ENCODE results near the gene JAG1.
"Not testable (repeated sequence)": the region's sequence is repeated elsewhere in the genome, so short reads cannot be mapped to it uniquely, and the experiment has no call there.

Gene JAG1

GRCh38 chr20:10621149-10621548, 52.6 kb downstream of the JAG1 start:
- no peak for DNase-seq (ENCODE audit: extremely low spot score, insufficient read length, low read depth)
- FAIRE-seq = no peak

- no peak for FAIRE-seq
- DNase-seq (ENCODE audit: extremely low spot score, insufficient read length, low read depth) = no peak
These were observed 54.4 kb downstream of the JAG1 start for GRCh38 chr20:10619427-10619826.

DNA sequence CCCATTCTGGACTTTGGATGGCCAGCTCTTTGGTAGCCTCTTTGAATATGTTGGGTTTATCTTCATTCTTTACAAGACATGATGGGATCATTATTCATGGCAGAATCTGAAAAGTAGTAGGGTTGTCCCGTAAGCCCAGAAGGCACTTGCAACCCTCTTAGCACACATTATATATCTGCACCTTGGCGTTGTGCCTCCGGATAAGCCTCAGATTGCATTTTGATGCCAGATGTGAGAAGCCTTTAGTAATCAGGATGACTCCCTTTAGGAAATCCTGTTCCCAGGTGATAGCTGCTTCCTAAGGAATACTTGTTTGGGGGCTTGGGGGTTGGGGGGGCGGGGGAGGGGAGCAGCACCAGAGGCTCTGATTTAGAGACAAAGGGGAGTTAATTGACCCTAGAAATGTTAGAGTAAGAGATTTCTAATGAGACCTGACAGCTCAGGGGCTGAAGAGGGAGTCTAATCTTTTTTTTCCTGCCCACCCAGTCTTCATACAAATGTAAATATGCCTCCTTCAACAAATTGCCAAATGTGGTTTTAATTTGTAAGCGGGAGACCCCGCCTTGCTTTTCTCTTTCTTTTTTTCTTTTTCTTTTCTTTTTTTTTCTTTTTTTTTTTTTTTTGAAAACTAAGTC, 55.1 kb downstream of the JAG1 start:
- no peak for DNase-seq (ENCODE audit: extremely low spot score, insufficient read length, low read depth)
- no peak for FAIRE-seq

GRCh38 chr20:10617549-10618133, 56.2 kb downstream of the JAG1 start:
- FAIRE-seq; DNase-seq (ENCODE audit: extremely low spot score, insufficient read length, low read depth): not testable (repeated sequence)

DNA sequence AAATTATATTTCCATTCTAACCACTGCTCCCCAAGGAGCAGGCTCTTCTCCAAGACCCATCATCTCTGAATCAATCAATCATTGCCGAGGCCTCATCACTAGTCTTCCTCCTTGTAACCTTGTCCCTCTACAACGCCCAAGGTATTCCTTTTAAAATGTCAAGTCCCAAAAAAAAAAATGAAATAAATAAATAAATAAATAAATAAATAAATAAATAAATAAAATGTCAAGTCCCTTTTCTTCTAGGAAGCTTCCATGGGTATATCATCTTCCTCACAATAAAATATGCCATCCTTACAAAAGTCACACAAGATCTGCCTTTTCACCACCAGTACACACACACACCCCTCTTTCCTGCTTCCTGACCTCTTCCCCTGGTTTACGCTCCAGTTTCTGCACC, 57.6 kb downstream of the JAG1 start:
- FAIRE-seq = no peak
- DNase-seq (ENCODE audit: extremely low spot score, insufficient read length, low read depth) = no peak

- no peak for FAIRE-seq
- no peak for DNase-seq (ENCODE audit: extremely low spot score, insufficient read length, low read depth)
These were observed 59.9 kb downstream of the JAG1 start for GRCh38 chr20:10613911-10614310.

DNA sequence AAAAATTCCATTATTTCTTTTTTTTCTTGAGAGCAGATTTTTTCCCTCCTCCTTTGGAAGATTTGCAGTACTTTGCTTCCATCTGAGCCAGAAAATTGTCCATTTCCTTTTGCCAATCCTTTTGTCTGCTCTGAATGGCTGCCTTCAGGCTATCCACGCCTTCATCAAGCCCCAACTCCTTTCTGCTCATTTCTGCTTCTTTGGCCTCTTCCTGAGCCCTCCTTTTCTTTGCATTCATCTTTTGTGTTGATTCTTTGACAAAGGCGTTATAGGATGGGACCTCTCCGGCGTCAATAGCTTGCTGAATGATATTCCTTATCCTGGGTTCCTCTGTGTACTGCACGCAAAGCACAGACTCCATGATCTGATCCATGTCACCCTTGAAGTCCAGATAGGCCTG, 60.4 kb downstream of the JAG1 start:
- DNase-seq (ENCODE audit: extremely low spot score, insufficient read length, low read depth); FAIRE-seq: not testable (repeated sequence)

DNA sequence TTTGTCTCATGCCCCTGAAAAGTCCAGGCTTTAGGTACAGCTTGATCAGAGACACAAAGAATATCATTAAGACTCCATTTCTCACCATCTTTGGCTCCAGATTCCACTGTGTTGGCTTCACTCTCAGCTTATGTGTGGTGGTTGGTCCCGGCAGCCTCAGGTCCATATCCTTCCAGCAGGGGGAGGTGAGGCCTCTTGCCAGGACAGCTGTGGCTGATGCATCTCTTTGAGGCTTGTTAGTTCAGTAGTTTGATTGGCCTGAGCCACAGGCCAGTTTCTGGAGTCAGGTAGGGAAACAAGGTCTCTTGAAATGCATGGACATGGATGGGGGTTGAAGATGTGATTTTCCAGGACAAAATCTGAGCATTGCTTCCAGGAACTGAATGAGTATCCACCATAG, 62.4 kb downstream of the JAG1 start:
- DNase-seq (ENCODE audit: extremely low spot score, insufficient read length, low read depth) (no peak), FAIRE-seq (no peak)

DNA sequence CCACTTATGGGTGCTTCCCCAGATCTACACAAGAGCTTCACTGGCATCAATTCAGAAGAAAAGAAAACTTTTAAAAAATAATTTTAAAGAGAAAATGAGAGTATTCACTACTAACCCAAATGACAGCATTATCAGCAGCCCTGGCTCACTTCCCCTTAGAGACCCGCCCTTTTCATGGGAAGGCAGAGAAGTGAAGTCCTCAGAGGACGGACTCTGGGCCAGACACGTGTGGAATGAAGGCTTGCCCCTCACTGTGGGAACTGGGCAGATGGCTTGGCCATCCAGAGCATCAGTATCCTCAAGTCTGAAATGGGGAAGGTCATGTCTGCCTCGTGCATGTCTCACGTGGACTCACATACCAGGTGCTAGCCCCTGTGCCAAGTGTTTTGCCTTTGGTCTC, 63.5 kb downstream of the JAG1 start:
- DNase-seq (ENCODE audit: extremely low spot score, insufficient read length, low read depth) (no peak), FAIRE-seq (no peak)

DNA sequence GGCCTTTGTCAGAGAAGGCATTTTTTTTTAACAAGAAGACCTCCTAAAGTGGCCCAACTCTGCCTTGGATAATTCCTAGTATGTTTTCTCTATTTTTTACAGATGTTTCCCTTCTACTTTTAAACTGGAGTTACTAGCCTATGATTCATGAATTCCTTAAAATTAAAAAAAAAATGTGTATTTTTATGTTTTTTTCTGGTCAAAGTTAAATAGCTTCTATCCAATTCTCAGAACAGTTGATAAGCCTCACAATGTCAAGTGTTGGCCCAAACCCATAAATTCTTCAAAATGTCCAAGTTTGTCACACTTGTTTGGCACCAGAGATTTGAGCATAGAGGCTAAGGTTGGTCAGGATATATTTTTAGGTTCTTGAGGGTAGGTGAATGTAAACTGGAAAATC, 64.0 kb downstream of the JAG1 start:
- no peak for FAIRE-seq
- DNase-seq (ENCODE audit: extremely low spot score, insufficient read length, low read depth) = no peak

- DNase-seq (ENCODE audit: extremely low spot score, insufficient read length, low read depth) (no peak), FAIRE-seq (no peak)
These were observed 64.5 kb downstream of the JAG1 start for GRCh38 chr20:10609276-10609675.

DNA sequence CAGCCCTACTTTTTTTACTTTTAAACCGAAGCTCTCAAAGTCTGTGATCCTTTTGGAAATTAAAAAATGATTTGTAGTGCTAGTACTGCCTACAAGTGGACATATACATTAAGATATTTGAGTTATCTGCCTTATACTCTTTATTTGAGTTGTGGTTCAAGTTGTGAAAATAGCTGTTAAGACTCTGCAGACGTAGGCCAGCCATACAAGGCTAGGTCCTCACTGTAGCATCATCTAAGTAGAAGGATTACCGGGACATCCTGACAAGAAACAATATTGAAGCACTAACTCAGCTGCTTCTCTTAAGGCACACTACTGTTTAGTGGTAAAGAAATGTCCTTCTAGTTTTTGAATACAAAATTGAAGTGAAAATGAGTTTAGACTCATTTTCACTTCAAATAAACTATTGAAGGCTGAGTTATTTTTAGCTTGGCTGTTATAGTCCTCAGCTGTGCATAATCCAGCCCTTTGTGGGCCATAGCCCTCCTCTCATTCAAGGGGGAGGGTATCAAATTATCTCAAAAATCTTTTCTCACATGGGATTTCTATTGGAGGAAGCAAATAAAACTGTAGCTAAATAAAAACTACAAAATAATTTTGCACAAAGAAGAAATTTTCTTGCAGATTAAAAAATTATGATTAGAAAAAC, 68.1 kb downstream of the JAG1 start:
- no peak for DNase-seq (ENCODE audit: extremely low spot score, insufficient read length, low read depth)
- no peak for FAIRE-seq

DNA sequence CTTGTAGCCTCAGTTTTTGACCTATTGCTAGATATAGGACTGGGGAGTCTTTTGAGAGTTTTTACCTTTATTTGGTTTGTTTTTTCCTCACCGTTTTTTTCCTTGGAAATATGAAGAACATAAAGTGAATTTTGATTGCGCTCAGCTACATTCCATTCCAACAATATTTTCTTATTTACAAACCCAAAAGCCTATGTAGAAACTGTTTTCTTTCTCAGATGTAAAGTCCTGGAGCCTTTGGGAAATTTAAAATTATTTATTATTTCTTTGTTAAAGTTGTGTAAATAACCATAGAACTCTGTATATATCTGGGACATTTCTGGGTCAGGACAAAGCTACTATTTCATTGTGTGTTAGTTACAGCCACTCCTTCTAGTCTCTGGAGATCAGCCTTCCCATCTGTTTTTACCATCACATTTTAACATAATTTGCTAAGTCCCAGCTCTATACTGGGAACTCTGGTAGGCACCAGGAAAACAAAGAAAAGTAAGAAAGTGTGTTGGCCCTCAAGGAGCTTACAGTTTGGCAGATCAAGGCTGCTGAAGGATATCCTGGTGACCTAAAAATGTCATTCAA, 68.8 kb downstream of the JAG1 start:
- no peak for FAIRE-seq

GRCh38 chr20:10603971-10604864, 69.6 kb downstream of the JAG1 start:
- FAIRE-seq (no peak), DNase-seq (ENCODE audit: extremely low spot score, insufficient read length, low read depth) (no peak)

More for the DNA sequence above, 68.8 kb downstream of the JAG1 start:
- DNase-seq (ENCODE audit: extremely low spot score, insufficient read length, low read depth) = no peak

GRCh38 chr20:10603378-10603777, 70.4 kb downstream of the JAG1 start:
- FAIRE-seq (no peak), DNase-seq (ENCODE audit: extremely low spot score, insufficient read length, low read depth) (no peak)

DNA sequence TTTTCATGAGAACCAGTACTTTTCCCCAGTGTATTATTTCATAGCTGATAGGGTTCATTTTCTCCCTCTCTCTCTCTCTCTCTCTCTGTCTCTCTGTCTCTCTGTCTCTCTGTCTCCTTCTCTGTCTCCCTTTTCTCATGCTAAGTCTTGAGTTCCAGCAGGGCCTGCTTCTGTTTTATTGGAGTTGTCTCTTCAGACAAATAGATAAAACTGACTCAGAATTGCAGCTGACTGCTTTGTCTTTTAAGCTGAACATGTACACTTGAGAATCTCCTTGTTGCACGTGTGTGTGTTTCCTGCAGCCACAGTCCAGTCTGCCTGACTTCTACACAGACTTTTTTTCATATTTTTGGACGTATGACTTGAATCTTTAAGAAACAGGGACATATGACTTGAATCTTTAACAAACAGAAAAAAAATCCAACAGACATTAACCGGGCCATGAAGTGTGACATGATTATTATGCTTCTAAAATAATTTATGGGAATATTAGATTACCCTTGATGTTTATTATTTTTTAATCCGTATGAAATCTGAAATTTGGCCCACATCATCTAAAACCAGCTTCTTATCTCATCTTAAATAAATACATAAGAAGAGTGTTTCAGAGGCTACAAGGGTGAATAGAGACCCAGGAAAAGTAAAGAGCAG, 71.5 kb downstream of the JAG1 start:
- no peak for FAIRE-seq
- DNase-seq (ENCODE audit: extremely low spot score, insufficient read length, low read depth) = no peak

DNA sequence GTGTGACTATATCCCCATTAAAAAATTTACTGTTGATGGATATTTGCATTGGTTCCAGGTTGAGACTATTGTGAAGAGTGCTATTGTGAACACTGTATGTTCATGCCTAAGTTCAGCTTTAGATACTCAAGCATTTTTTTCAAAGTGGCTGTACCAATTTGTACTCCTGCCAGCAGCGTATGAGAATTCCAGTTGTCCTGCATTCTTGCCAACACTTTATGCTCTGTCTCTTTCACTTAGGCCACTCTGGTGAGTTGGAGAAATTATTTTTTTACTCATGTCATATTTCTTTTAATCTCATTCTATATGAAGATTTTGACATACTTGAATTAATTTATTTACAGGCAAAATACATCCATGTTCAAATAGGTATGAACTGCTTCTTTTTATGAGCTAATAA, 76.2 kb downstream of the JAG1 start:
- DNase-seq (ENCODE audit: extremely low spot score, insufficient read length, low read depth) (no peak), FAIRE-seq (no peak)

- DNase-seq (ENCODE audit: extremely low spot score, insufficient read length, low read depth) = no peak
- FAIRE-seq = no peak
These were observed 77.1 kb downstream of the JAG1 start for GRCh38 chr20:10596710-10597121.

DNA sequence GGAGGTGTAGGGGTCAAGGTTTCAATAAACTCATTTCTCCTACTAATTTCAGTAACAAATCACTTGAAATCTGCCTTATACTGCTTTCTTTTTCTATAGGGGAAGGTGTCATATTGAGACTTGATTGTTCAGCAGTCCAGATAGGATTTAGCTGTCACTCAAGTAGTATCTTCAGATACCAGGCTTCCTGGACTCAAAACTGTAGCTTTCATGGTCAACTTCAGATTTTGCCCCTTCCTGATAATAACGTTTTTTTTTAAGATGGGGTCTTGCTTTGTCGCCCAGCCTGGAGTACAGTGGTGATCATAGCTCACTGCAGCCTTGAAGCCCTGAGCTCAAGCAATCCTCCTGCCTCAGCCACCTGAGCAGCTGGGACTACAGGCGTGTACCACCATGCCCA, 77.8 kb downstream of the JAG1 start:
- no peak for FAIRE-seq
- no peak for DNase-seq (ENCODE audit: extremely low spot score, insufficient read length, low read depth)

DNA sequence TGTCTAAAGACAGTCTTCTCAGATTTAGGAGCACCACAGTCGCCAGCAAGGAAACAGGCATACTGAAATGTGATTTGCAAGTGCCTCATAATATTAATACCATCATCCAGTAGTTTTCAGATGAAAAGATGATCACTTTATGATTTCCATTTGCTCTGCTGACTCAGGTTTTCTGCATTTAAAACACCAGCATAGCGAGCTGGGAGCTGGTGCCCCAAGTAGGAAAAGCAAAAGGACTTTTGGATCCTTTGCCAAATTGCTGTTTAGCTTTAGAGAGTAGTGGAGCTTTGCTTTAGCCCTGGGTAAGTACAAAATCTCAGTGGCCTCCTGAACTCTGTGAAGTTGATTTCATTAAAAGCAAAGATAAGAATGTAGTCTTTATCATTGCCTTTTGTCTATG, 78.5 kb downstream of the JAG1 start:
- DNase-seq (ENCODE audit: extremely low spot score, insufficient read length, low read depth) = no peak
- no peak for FAIRE-seq
